Neutrophil (primary cell): ENCODE data around the gene NTM.

Experiments
- H3K27ac ChIP-seq: fragments of 200-600 bp; sonication (generic); 2 replicates; pipeline ENCODE4 v1.5.1; 2016; ENCODE audit warnings: mild to moderate bottlenecking, moderate library complexity
- H3K27me3 ChIP-seq: fragments of 200-600 bp; sonication (generic); 2 replicates; pipeline ENCODE4 v1.6.0; 2016; ENCODE audit warnings: mild to moderate bottlenecking
- H3K36me3 ChIP-seq: fragments of 200-600 bp; sonication (generic); 2 replicates; pipeline ENCODE4 v1.5.1; 2017
- H3K4me1 ChIP-seq, 2 experiments: fragments of 200-600 bp in 1 of 2; sonication (generic) in 1 of 2; 1 replicate in 1 of 2; 2 replicates in 1 of 2; pipeline versions ENCODE4 v1.5.1 to v1.6.1; 2013 to 2016; ENCODE audit warnings: low read depth in 1 of 2, low read length in 1 of 2, mild to moderate bottlenecking in 1 of 2, moderate library complexity in 1 of 2; ENCODE audit not compliant: control insufficient read depth in 1 of 2, insufficient read depth in 1 of 2
- H3K4me3 ChIP-seq, 2 experiments: fragments of 200-600 bp in 1 of 2; sonication (generic) in 1 of 2; 1 replicate in 1 of 2; 2 replicates in 1 of 2; pipeline ENCODE4 v1.5.1; 2013 to 2016; ENCODE audit warnings: low read depth in 1 of 2, low read length in 1 of 2, mild to moderate bottlenecking in 1 of 2, moderate library complexity in 1 of 2
- H3K9me3 ChIP-seq: fragments of 200-600 bp; sonication (generic); 2 replicates; pipeline ENCODE4 v1.5.1; 2016
- TF ChIP-seq, protein P1 (sequence below): fragments of 200-600 bp; sonication (generic); IDR thresholded peaks from 2 replicates; pipeline ENCODE4 v1.5.1; 2016; ENCODE audit warnings: antibody characterized with exemption

The NTM gene

DNA sequence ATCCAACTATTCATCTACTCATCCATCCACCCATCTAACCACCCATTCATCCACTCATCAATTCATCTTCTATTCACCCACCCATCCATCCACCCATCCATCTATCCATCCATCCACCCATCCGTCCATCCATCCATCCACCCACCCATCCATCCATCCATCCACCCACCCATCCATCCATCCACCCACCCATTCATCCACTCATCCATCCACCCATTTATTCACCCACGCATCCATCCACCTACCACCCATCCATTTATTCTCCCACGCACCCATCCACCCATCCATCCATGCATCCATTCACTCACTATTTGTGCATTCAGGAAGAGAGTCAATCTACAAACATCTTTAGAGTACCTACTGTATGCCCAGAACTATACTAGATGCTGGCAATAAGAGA, 482.3 kb downstream of the NTM start:
- H3K36me3 ChIP-seq = no peaks in the 10 kb centered on the region
- H3K27me3 ChIP-seq = no peaks in the 10 kb centered on the region
- no peaks in the 10 kb centered on the region for H3K4me1 ChIP-seq
- no peak overlapping the region for H3K4me3 ChIP-seq
- TF ChIP-seq, protein P1, sequence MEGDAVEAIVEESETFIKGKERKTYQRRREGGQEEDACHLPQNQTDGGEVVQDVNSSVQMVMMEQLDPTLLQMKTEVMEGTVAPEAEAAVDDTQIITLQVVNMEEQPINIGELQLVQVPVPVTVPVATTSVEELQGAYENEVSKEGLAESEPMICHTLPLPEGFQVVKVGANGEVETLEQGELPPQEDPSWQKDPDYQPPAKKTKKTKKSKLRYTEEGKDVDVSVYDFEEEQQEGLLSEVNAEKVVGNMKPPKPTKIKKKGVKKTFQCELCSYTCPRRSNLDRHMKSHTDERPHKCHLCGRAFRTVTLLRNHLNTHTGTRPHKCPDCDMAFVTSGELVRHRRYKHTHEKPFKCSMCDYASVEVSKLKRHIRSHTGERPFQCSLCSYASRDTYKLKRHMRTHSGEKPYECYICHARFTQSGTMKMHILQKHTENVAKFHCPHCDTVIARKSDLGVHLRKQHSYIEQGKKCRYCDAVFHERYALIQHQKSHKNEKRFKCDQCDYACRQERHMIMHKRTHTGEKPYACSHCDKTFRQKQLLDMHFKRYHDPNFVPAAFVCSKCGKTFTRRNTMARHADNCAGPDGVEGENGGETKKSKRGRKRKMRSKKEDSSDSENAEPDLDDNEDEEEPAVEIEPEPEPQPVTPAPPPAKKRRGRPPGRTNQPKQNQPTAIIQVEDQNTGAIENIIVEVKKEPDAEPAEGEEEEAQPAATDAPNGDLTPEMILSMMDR = no peak
- no peak overlapping the region for H3K27ac ChIP-seq
- H3K9me3 ChIP-seq = no peaks in the 10 kb centered on the region

DNA sequence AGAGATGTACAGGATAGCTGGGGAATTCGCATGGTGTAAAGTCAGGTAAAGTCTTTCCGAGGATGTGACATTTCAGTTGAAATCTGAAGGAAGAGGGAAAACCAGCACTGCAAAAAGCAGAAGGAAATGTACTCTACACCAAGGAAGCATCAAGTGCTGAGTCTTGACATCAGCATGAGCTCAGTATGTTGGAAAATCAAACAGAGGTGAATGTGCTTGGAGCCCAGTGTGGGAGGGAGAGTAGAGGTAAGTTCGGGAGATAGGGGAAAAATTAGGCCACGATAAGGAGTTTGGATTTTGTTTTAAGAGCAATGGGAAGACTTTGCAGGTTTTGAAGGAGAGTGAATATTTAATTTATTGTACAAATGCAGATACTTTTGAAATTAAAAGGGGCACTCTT, 484.0 kb downstream of the NTM start:
- no peaks in the 10 kb centered on the region for H3K9me3 ChIP-seq
- H3K27me3 ChIP-seq = no peaks in the 10 kb centered on the region
- H3K36me3 ChIP-seq = no peaks in the 10 kb centered on the region
- H3K27ac ChIP-seq = no peak overlapping the region
- no peak overlapping the region for H3K4me3 ChIP-seq
- TF ChIP-seq, protein P1 = no peak
- H3K4me1 ChIP-seq = no peaks in the 10 kb centered on the region

DNA sequence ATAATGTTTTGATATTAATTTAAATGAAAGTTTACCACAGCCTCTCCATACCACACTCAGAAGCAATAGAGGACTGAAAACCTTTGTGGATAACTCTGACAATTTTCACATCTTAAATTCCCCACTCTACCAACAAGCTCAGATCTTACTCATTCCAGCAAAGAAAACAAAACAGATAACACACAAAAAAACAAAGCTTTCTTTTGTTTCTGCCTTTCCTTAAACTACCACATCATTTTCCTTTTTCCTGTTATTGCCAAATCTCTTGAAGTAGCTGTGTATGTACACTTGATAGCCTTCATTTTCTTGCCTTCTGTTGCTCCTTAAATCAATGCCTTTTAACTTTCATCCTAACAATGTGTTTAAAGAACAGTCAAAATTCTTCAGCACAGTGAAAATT, 484.9 kb downstream of the NTM start:
- H3K4me1 ChIP-seq = no peaks in the 10 kb centered on the region
- no peak overlapping the region for H3K27ac ChIP-seq
- no peak overlapping the region for H3K4me3 ChIP-seq
- H3K27me3 ChIP-seq = no peaks in the 10 kb centered on the region
- H3K36me3 ChIP-seq = no peaks in the 10 kb centered on the region
- H3K9me3 ChIP-seq = no peaks in the 10 kb centered on the region
- TF ChIP-seq, protein P1 = no peak

DNA sequence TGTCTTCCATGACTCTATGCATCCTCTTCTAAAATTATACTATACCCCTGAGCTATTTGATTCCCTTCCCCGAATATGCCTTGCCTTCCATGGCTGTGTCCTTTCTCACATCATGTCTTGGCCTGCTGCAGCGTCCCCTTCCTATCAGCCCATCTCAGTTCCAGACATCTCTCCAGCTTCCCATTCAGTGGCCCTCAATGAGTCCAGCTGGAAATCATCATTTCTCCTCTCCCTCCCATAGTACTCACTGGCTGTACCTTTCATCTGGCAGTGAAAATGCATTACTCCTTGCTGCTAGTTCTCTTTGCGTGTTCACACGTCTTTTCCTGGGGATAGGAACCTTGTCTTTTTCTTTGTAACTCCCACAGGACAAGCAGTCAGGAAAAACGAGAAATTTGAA, 486.8 kb downstream of the NTM start:
- H3K4me3 ChIP-seq = no peak overlapping the region
- TF ChIP-seq, protein P1 = no peak
- H3K4me1 ChIP-seq = no peaks in the 10 kb centered on the region
- H3K9me3 ChIP-seq = no peaks in the 10 kb centered on the region
- no peak overlapping the region for H3K27ac ChIP-seq
- no peaks in the 10 kb centered on the region for H3K36me3 ChIP-seq
- no peaks in the 10 kb centered on the region for H3K27me3 ChIP-seq

DNA sequence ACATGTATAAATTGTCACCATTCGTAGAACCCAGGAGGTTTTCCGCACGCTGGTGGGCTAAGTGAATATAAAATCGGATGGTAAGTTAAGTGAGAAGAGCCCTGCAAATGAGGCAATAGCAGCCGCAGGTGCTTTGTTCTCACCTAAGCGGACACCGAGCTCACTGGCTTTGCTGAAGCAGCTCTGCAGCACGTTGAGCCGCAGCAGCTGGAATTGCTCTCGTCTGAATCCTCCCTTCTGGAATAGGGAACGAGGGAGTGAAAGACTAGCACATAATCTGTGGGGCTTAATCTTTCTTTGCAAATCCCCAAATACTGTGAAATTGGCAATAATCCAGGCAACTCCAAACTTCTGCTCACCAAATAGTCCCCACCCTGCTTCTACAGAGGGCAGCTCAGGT, 488.1 kb downstream of the NTM start:
- Histone ChIP-seq H3K27ac (no peak overlapping the region), H3K4me1 (no peaks in the 10 kb centered on the region), H3K4me3 (no peak overlapping the region), H3K9me3 (no peaks in the 10 kb centered on the region), H3K36me3 (no peaks in the 10 kb centered on the region), H3K27me3 (no peaks in the 10 kb centered on the region)
- TF ChIP-seq, protein P1 = no peak
